Mononuclear cell (primary cell): ENCODE measurements around the gene CSHL1. TPM values are rescaled to one million over a fixed set of nuclear protein-coding genes. Genes with fewer than 3 reads are reported as not detected.
"Not testable (repeated sequence)": the region's sequence is repeated elsewhere in the genome, so short reads cannot be mapped to it uniquely, and the experiment has no call there.

ENCODE experiments used
- H3K27me3 ChIP-seq: 2 replicates; pipeline ENCODE4 v1.6.0; 2011; ENCODE audit warnings: low read length, control low read depth; ENCODE audit not compliant: insufficient read depth
- H3K4me1 ChIP-seq: 2 replicates; pipeline ENCODE4 v1.5.1; 2011; ENCODE audit warnings: mild to moderate bottlenecking, low read length, control low read depth; ENCODE audit not compliant: insufficient read depth
- H3K4me3 ChIP-seq: 2 replicates; pipeline ENCODE4 v1.5.1; 2011; ENCODE audit warnings: mild to moderate bottlenecking, low read length, moderate library complexity
- H3K9me3 ChIP-seq: 2 replicates; pipeline ENCODE4 v1.5.1; 2011; ENCODE audit warnings: low read depth, mild to moderate bottlenecking, control low read depth, low read length
- total RNA-seq: library from RNA; depleted of rRNA; stranded (reverse); fragments of >200 nt; gene quantifications from one replicate; pipeline ENCODE4 v1.2.3, GENCODE V29; 2012

The CSHL1 gene
- total RNA-seq, 1 donor: not detected

DNA sequence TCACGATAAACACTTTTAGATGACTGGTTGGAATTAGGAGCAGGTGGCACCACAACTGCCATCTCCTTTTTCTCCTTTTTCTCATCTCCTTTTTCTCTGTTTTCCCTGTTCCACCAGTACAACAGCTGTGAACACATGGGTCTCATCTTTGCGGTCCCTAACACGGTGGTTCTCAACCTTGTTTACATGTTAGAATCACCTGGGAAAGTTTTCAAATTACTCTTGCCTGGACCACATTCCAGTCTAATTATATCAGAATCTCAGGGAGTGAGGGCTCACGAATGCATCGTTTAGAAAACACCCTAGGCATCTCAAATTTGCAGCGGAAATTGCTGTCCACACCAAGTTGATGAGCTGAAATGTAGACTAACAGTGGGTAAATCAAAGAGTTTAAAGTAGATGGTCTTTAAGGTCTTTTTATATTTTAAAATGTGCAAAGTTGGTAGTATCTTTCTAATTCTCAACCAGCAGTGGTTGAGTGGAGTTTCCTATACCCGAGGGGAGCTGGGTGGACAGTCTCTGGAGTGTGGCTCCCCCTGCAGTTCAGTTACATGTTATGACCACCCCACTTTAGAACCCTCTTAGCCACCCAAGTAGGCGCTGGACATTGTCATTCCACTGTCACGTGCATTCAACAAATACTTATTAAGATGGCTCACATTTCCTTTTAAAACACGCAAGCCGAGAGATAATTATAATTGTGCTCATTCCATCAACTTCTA is 18.6 kb downstream of the CSHL1 start:
- not testable (repeated sequence) for H3K27me3 ChIP-seq, H3K4me1 ChIP-seq, H3K9me3 ChIP-seq, H3K4me3 ChIP-seq

GRCh38 chr17:63889026-63889848 is 21.8 kb downstream of the CSHL1 start:
- H3K4me3 ChIP-seq, H3K9me3 ChIP-seq, H3K27me3 ChIP-seq, H3K4me1 ChIP-seq: not testable (repeated sequence)

DNA sequence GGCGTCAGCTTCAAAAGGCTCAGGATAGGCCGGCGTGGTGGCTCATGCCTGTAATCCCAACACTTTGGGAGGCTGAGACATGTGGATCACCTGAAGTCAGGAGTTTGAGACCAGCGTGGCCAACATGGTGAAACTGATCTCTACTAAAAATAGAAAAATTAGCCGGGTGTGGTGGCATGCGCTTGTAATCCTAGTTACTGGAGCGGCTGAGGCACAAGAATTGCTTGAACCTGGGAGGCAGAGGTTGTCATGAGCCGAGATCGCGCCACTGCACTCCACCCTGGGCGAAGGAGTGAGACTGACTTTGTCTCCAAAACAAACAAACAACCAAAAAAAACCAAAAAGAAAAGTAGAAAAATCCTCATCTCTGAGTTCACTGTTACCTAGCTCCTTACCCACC is 25.9 kb downstream of the CSHL1 start:
- not testable (repeated sequence) for H3K27me3 ChIP-seq, H3K4me3 ChIP-seq, H3K9me3 ChIP-seq, H3K4me1 ChIP-seq

GRCh38 chr17:63882626-63883126 is 28.4 kb downstream of the CSHL1 start:
- H3K4me1 ChIP-seq, H3K9me3 ChIP-seq, H3K4me3 ChIP-seq, H3K27me3 ChIP-seq: not testable (repeated sequence)

DNA sequence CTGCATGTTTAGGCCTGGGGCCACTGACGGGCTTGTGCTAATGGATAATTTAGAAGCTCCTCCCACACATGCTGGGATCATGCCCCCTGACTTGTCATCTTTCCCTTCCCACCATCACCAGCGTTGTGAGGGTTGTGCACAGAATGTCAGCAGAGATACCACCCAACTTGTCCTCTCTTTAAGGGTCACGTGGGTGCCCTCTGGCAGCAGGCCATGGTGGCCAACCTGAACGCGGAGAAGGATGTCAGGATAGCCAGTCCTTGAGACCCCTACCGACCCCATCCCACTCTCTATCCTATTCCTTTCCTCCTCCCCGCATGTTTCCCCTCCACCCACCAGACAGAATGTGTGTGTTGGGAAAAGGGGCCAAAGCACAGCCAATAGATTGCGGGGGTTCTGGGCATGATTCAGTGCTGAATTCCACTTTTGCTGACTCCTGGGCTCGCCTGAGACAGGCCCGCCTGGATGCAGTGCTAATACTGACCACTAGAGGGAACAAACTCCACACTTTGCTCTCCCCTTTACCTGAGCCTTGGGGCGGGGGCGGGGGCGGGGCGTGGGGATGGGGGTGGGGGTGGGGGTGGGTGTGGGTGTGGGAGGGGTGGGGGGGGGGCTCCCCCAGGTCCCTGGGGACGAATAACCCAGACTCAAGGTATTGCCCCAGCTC is 29.0 kb downstream of the CSHL1 start, which contains the start of gene GH2:
TSS of gene GH2 (minus strand) at position 10 of the 667 bp plus-strand sequence. CDS start 143 bp downstream, outside the sequence.
- Histone ChIP-seq H3K4me3 (no peak within 1 kb of the TSS), H3K4me1 (no peaks in the 10 kb centered on the region), H3K27me3 (no peaks in the 10 kb centered on the region), H3K9me3 (no peaks in the 10 kb centered on the region)

GRCh38 chr17:63881337-63881736 is 29.7 kb downstream of the CSHL1 start:
- H3K9me3 ChIP-seq: not testable (repeated sequence)

GRCh38 chr17:63880706-63881105 is 30.4 kb downstream of the CSHL1 start:
- Histone ChIP-seq H3K4me3 (no peak overlapping the region), H3K4me1 (no peaks in the 10 kb centered on the region), H3K27me3 (no peaks in the 10 kb centered on the region), H3K9me3 (no peaks in the 10 kb centered on the region)

More at GRCh38 chr17:63881337-63881736, 29.7 kb downstream of the CSHL1 start:
- not testable (repeated sequence) for H3K4me3 ChIP-seq, H3K4me1 ChIP-seq, H3K27me3 ChIP-seq

- H3K9me3 ChIP-seq, H3K27me3 ChIP-seq, H3K4me3 ChIP-seq, H3K4me1 ChIP-seq: not testable (repeated sequence)
Measured at GRCh38 chr17:63878413-63878812, 32.6 kb downstream of the CSHL1 start.

DNA sequence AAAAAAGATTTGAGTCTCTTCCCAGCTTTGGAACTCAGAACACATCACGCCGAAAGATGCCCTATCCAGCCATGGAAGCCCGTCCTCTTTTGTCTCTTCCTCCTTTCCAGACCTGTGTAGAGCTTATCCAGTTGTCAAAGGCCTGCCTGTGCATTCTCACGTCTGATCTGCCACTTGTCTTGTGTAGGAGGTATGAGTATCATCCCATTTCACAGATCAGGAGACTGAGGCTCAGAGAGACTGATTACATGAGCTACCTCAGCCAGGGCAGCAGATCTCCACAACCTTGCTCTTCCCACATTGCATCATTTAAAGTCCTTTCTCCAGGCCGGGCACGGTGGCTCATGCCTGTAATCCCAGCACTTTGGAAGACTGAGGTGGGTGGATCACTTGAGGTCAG is 36.4 kb downstream of the CSHL1 start:
- H3K27me3 ChIP-seq, H3K4me3 ChIP-seq, H3K4me1 ChIP-seq, H3K9me3 ChIP-seq: not testable (repeated sequence)

- not testable (repeated sequence) for H3K27me3 ChIP-seq, H3K4me3 ChIP-seq, H3K9me3 ChIP-seq, H3K4me1 ChIP-seq
Measured at GRCh38 chr17:63874061-63874626, 36.9 kb downstream of the CSHL1 start.

- not testable (repeated sequence) for H3K9me3 ChIP-seq, H3K27me3 ChIP-seq, H3K4me1 ChIP-seq, H3K4me3 ChIP-seq
Measured at GRCh38 chr17:63873577-63873976, 37.5 kb downstream of the CSHL1 start, which contains the start of gene CSH2. Gene CSH2 (minus strand): TSS chr17:63873677. CDS start chr17:63873614, 63 bp downstream.

GRCh38 chr17:63871646-63872365 is 39.3 kb downstream of the CSHL1 start:
- H3K27me3 ChIP-seq, H3K4me3 ChIP-seq, H3K4me1 ChIP-seq, H3K9me3 ChIP-seq: not testable (repeated sequence)

DNA sequence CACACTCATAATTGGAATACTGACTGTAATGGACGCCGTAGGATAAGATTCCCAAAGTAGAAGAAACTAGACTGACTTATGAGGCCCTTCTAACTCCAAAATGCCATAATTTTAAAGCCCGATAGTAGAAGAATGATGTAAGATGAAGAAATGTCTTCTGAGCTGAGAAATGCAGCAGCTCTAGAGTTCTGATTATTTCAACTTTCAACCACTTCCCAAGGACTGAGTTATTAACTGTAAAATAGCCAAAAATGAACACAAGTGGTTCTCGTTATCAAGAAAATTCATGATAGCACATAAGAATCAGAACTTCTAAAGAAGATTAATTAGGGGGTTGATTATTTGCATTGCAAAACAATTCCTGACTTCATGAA is 40.8 kb downstream of the CSHL1 start:
- not testable (repeated sequence) for H3K9me3 ChIP-seq, H3K4me3 ChIP-seq, H3K27me3 ChIP-seq, H3K4me1 ChIP-seq

GRCh38 chr17:63869491-63870291 is 41.4 kb downstream of the CSHL1 start:
- H3K4me1 ChIP-seq, H3K27me3 ChIP-seq, H3K9me3 ChIP-seq, H3K4me3 ChIP-seq: not testable (repeated sequence)
